ENCODE data around the gene CSTB.

CSTB gene

GRCh38 chr21:43769325-43769958 lies 6.7 kb downstream of the CSTB start:
- DNase-seq (ENCODE audit: extremely low read depth in 1 of 2, low read depth in 1 of 2) = no peak

- DNase-seq (ENCODE audit: extremely low read depth in 1 of 2, low read depth in 1 of 2) = no peak
Observed at GRCh38 chr21:43768868-43769167, 7.3 kb downstream of the CSTB start.

- DNase-seq (ENCODE audit: extremely low read depth in 1 of 2, low read depth in 1 of 2) = no peak
Observed at GRCh38 chr21:43767984-43768867, 7.9 kb downstream of the CSTB start.

- DNase-seq (ENCODE audit: extremely low read depth in 1 of 2, low read depth in 1 of 2) = no peak
Observed at GRCh38 chr21:43767498-43767983, 8.6 kb downstream of the CSTB start.

GRCh38 chr21:43766734-43767497 lies 9.2 kb downstream of the CSTB start:
- no peak for DNase-seq (ENCODE audit: extremely low read depth in 1 of 2, low read depth in 1 of 2)

GRCh38 chr21:43764576-43765495 lies 11.3 kb downstream of the CSTB start:
- no peak for DNase-seq (ENCODE audit: extremely low read depth in 1 of 2, low read depth in 1 of 2)

- DNase-seq (ENCODE audit: extremely low read depth in 1 of 2, low read depth in 1 of 2) = no peak
Observed at GRCh38 chr21:43763901-43764523, 12.1 kb downstream of the CSTB start.

- no peak for DNase-seq (ENCODE audit: extremely low read depth in 1 of 2, low read depth in 1 of 2)
Observed at GRCh38 chr21:43762303-43763128, 13.6 kb downstream of the CSTB start.

- no peak for DNase-seq (ENCODE audit: extremely low read depth in 1 of 2, low read depth in 1 of 2)
Observed at GRCh38 chr21:43761886-43762285, 14.2 kb downstream of the CSTB start.

- no peak for DNase-seq (ENCODE audit: extremely low read depth in 1 of 2, low read depth in 1 of 2)
Observed at GRCh38 chr21:43760391-43760958, 15.6 kb downstream of the CSTB start.

- no peak for DNase-seq (ENCODE audit: extremely low read depth in 1 of 2, low read depth in 1 of 2)
Observed at GRCh38 chr21:43759651-43760050, 16.5 kb downstream of the CSTB start.

- no peak for DNase-seq (ENCODE audit: extremely low read depth in 1 of 2, low read depth in 1 of 2)
Observed at GRCh38 chr21:43758811-43759210, 17.3 kb downstream of the CSTB start.

- DNase-seq (ENCODE audit: extremely low read depth in 1 of 2, low read depth in 1 of 2) = no peak
Observed at GRCh38 chr21:43758111-43758641, 17.9 kb downstream of the CSTB start.

GRCh38 chr21:43757601-43758000 lies 18.5 kb downstream of the CSTB start:
- no peak for DNase-seq (ENCODE audit: extremely low read depth in 1 of 2, low read depth in 1 of 2)

- no peak for DNase-seq (ENCODE audit: extremely low read depth in 1 of 2, low read depth in 1 of 2)
Observed at GRCh38 chr21:43755820-43756594, 20.1 kb downstream of the CSTB start.

- DNase-seq (ENCODE audit: extremely low read depth in 1 of 2, low read depth in 1 of 2) = no peak
Observed at GRCh38 chr21:43754948-43755781, 20.9 kb downstream of the CSTB start.

- DNase-seq (ENCODE audit: extremely low read depth in 1 of 2, low read depth in 1 of 2) = no peak
Observed at GRCh38 chr21:43753439-43753799, 22.7 kb downstream of the CSTB start.

Measured in activated CD8-positive, alpha-beta memory T cell treated with anti-CD3 and anti-CD28 coated beads for 1 hour (primary cell).